HepG2 (cell line): ENCODE results near the gene SMCO4. TPM values are rescaled to one million over a fixed set of nuclear protein-coding genes. Genes with fewer than 3 reads are reported as not detected.

Source experiments
- ATAC-seq: fragments of 200-7000 bp; cut with Tn5 transposase; 3 replicates; pipeline ENCODE4 v1.9.1; 2020; ENCODE audit warnings: mild to moderate bottlenecking, moderate library complexity
- BruUV-seq: library from RNA; stranded (reverse); fragments of 400-500 nt; replicated peaks from 2 replicates; lab custom pipeline; 2021; lab: Mats Ljungman, UMichigan
- CTCF ChIA-PET: fragments of 300-600 bp; formaldehyde crosslinking; extraction: SDS; loops from one replicate; lab custom pipeline; 2021; ENCODE audit warnings: low total read pairs, inconsistent platforms, low intra/inter-chr PET ratio; lab: Yijun Ruan, JAX
- POLR2A ChIA-PET: fragments of 350-600 bp; sonication (Branson Sonifier 250); formaldehyde crosslinking; loops from one replicate; lab custom pipeline; 2020; ENCODE audit warnings: antibody characterized with exemption, inconsistent platforms; lab: Yijun Ruan, JAX
- DNase-seq: peaks from one replicate; pipeline ENCODE4 v3.0.0-alpha.2; 2015; ENCODE audit warnings: low spot score
- FAIRE-seq: peaks from 3 replicates; lab custom pipeline; 2011; peaks lifted over from hg19 to GRCh38; lab: Jason Lieb, UNC
- H2AFZ ChIP-seq: one replicate; pipeline ENCODE4 v1.6.1; 2011; ENCODE audit warnings: low read length, inconsistent platforms
- H3K27ac ChIP-seq: fragments of 300-600 bp; 3 replicates; pipeline ENCODE4 v1.8.0; 2011; ENCODE audit warnings: mixed run types, mild to moderate bottlenecking, mixed read lengths, low read length, inconsistent platforms; ENCODE audit not compliant: insufficient read depth; ENCODE audit errors: extremely low read length
- H3K27me3 ChIP-seq, 2 experiments: fragments of 200-600 bp in 1 of 2; 2 replicates in 1 of 2; 3 replicates in 1 of 2; pipeline versions ENCODE4 v1.6.0 to v1.8.0; 2011; ENCODE audit warnings: low read length in 2 of 2, mild to moderate bottlenecking in 2 of 2, moderate library complexity in 2 of 2, inconsistent platforms in 1 of 2; ENCODE audit not compliant: insufficient read depth in 2 of 2, control insufficient read depth in 1 of 2
- H3K36me3 ChIP-seq, 2 experiments: fragments of 200-600 bp in 1 of 2; replicated peaks in 1 of 2; 2 replicates in 1 of 2; 3 replicates in 1 of 2; pipeline versions ENCODE4 v1.5.1 to v1.8.0; 2011; ENCODE audit warnings: low read length in 2 of 2, inconsistent platforms in 1 of 2; ENCODE audit not compliant: insufficient read depth in 2 of 2, control insufficient read depth in 1 of 2
- H3K4me1 ChIP-seq: 2 replicates; pipeline ENCODE4 v1.5.1; 2012; ENCODE audit warnings: low read length, inconsistent platforms; ENCODE audit not compliant: insufficient read depth
- H3K4me2 ChIP-seq: 2 replicates; pipeline ENCODE4 v1.6.0; 2011; ENCODE audit warnings: low read depth, low read length, inconsistent platforms
- H3K4me3 ChIP-seq, 3 experiments: fragments of 200-600 bp in 1 of 3; sonication (generic), shearing (Covaris generic) in 1 of 3; replicated peaks in 1 of 3; 2 replicates each; pipeline ENCODE4 v1.5.1; 2011 to 2016; ENCODE audit warnings: low read length in 3 of 3, inconsistent platforms in 2 of 3, low read depth in 2 of 3, mild to moderate bottlenecking in 2 of 3, control low read depth in 1 of 3, mixed read lengths in 1 of 3; ENCODE audit not compliant: insufficient read depth in 1 of 3
- H3K79me2 ChIP-seq: one replicate; pipeline ENCODE4 v1.6.1; 2011; ENCODE audit warnings: low read length, inconsistent platforms; ENCODE audit not compliant: insufficient read depth
- H3K9ac ChIP-seq: 2 replicates; pipeline ENCODE4 v1.6.0; 2011; ENCODE audit warnings: mild to moderate bottlenecking, low read depth, low read length, inconsistent platforms; ENCODE audit not compliant: insufficient read depth
- H3K9me3 ChIP-seq: 2 replicates; pipeline ENCODE4 v1.5.1; 2012; ENCODE audit warnings: mild to moderate bottlenecking, low read length
- H4K20me1 ChIP-seq: 2 replicates; pipeline ENCODE4 v1.6.0; 2011; ENCODE audit warnings: inconsistent platforms, mild to moderate bottlenecking, low read length, moderate library complexity; ENCODE audit not compliant: insufficient read depth
- ATF7-NPFF ChIP-seq: sonication (generic); formaldehyde crosslinking; IDR thresholded peaks from 2 replicates; pipeline ENCODE4 v1.8.1; 2023; ENCODE audit warnings: mild to moderate bottlenecking, low read depth, missing genetic modification reagents, moderate library complexity
- BCL6 ChIP-seq: IDR thresholded peaks from 2 replicates; pipeline ENCODE4 v1.6.1; 2016; ENCODE audit warnings: missing genetic modification reagents, missing compliant biosample characterization
- MEF2D ChIP-seq: sonication (generic); formaldehyde crosslinking; IDR thresholded peaks from 2 replicates; pipeline ENCODE4 v1.5.1; 2020; ENCODE audit warnings: mild to moderate bottlenecking, missing genetic modification reagents
- RXRB ChIP-seq: IDR thresholded peaks from 2 replicates; pipeline ENCODE4 v1.6.1; 2016; ENCODE audit warnings: borderline replicate concordance, missing genetic modification reagents, missing compliant biosample characterization
- SIX4 ChIP-seq: sonication (generic); formaldehyde crosslinking; IDR thresholded peaks from 2 replicates; pipeline ENCODE4 v1.4.0; 2020; ENCODE audit warnings: missing genetic modification reagents
- SKI ChIP-seq: fragments of 450-650 bp; IDR thresholded peaks from one replicate; pipeline ENCODE4 v1.6.1; 2018; ENCODE audit warnings: mild to moderate bottlenecking; ENCODE audit not compliant: partially characterized antibody
- SKIL ChIP-seq: sonication (generic); formaldehyde crosslinking; IDR thresholded peaks from 2 replicates; pipeline ENCODE4 v1.8.0; 2022; ENCODE audit warnings: missing genetic modification reagents, mild to moderate bottlenecking, moderate library complexity, borderline replicate concordance
- TBL1XR1 ChIP-seq: fragments of 150-350 bp; IDR thresholded peaks from 2 replicates; pipeline ENCODE4 v1.6.1; 2014; ENCODE audit warnings: borderline replicate concordance, low read length; ENCODE audit not compliant: partially characterized antibody
- TBX2 ChIP-seq: sonication (generic); formaldehyde crosslinking; IDR thresholded peaks from 2 replicates; pipeline ENCODE4 v1.5.0; 2020; ENCODE audit warnings: missing genetic modification reagents, mild to moderate bottlenecking, borderline replicate concordance
- ZBTB34 ChIP-seq: sonication (generic); formaldehyde crosslinking; IDR thresholded peaks from 2 replicates; pipeline ENCODE4 v1.8.0; 2022; ENCODE audit warnings: mild to moderate bottlenecking, missing genetic modification reagents
- ZNF10 ChIP-seq: sonication (generic); formaldehyde crosslinking; IDR thresholded peaks from 2 replicates; pipeline ENCODE4 v1.4.0; 2020; ENCODE audit warnings: mild to moderate bottlenecking, low read depth, missing genetic modification reagents, borderline replicate concordance
- ZNF207 ChIP-seq: fragments of 450-650 bp; IDR thresholded peaks from 2 replicates; pipeline ENCODE4 v1.6.1; 2016; ENCODE audit warnings: antibody characterized with exemption, borderline replicate concordance
- ZNF251 ChIP-seq: sonication (generic); formaldehyde crosslinking; IDR thresholded peaks from 2 replicates; pipeline ENCODE4 v1.9.0; 2021; ENCODE audit warnings: mild to moderate bottlenecking, missing genetic modification reagents
- ZNF329 ChIP-seq: sonication (generic); formaldehyde crosslinking; IDR thresholded peaks from 2 replicates; pipeline ENCODE4 v1.9.0; 2021; ENCODE audit warnings: low read depth, mild to moderate bottlenecking, missing genetic modification reagents
- ZNF605 ChIP-seq: sonication (generic); formaldehyde crosslinking; IDR thresholded peaks from 2 replicates; pipeline ENCODE4 v1.8.0; 2022; ENCODE audit warnings: mild to moderate bottlenecking, missing genetic modification reagents
- WGBS: methylation state at CpG from one replicate; pipeline ENCODE4 v1.1.6; 2017; ENCODE audit warnings: low lambda C conversion rate; 5-methylcytosine and 5-hydroxymethylcytosine counted together
- in situ Hi-C: cut with HindIII; loops from 2 replicates; pipeline ENCODE4 v1.10.0; 2017; ENCODE audit warnings: low pct_unique_long_range_greater_than_20kb; ENCODE audit not compliant: extremely low pct_ligation_motif_present
- intact Hi-C: fragments of 100-400 bp; cut with micrococcal nuclease; formaldehyde crosslinking; loops from one replicate; pipeline ENCODE4 v1.10.0; 2022; ENCODE audit not compliant: unreplicated experiment
- polyA plus RNA-seq, 8 experiments: library from polyadenylated mRNA; depleted of rRNA in 3 of 8; stranded (reverse) in 7 of 8; unstranded in 1 of 8; fragments of >200 nt; fragmentation: Illumina TruSeq in 4 of 8; extraction: Trizol in 4 of 8; gene quantifications; 2 replicates each; pipeline versions ENCODE4 v1.2.1 to v1.2.3, GENCODE V29; 2011 to 2016; ENCODE audit warnings: low read depth in 4 of 8, missing spikeins in 1 of 8, mixed read lengths in 1 of 8; ENCODE audit not compliant: insufficient read depth in 1 of 8
- total RNA-seq, 5 experiments: library from RNA; depleted of rRNA; stranded (reverse); fragments of >200 nt; fragmentation: Illumina TruSeq; extraction: Trizol; gene quantifications; 2 replicates each; pipeline ENCODE4 v1.2.3, GENCODE V29; 2016; ENCODE audit warnings: low read depth in 1 of 5

SMCO4 gene
- total and polyA plus RNA-seq, 2 of the 13 experiments (the other 11 are each of a cell fraction or from before 2014, with no cell fraction given) = 10.6 to 28.5 TPM

- WGBS = 92% methylated on average over 3 of the region's 4 CpGs
- H4K20me1 ChIP-seq = no peaks in the 10 kb centered on the region
Observed at GRCh38 chr11:93528252-93528651, 14.9 kb downstream of the SMCO4 start.

DNA sequence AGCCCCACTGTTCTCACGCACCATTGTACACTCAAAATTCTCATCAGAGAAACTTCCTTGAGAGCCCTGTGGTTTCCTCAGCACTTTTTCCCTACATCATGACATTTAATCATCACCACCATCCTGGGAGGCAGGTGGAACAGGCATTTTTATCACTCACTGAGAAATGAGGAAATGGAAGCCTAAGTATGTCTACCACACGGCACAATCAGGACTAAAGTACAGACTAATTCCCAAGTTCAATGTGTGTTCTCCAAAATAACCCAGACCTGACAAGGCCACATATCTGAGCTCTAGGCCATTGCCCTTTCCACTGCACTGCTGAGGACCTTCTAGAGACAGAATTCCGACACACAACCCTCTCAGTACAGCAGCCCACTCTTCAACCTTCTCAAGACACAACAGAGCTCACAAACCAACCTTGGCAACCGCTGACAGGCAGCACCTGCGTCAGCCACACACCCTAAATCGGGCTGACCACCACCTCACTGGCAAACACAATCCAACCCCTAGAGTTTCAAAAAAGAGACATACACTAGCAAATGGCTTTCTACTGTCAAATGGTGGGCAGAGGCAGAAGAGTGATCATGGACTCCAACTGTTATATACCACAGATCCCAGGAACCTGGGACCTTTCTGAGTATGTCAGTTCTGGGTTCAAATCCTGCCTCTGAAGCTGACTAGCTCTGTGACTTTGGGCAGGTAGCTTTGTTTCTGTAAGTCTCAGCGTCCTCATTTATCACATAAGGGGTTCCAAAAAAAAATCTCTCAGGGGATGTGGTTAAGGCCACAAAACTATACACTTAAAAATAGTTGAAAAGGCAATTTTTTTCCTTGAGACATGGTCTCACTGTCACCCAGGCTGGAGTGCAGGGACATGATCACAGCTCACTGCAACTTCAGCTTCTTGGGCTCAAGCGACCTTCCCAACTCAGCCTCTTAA is 16.3 kb downstream of the SMCO4 start:
- H3K79me2 ChIP-seq = peaks cover 7% of the 10 kb centered on the region
- FAIRE-seq (peak; percentile 59), ATAC-seq (peak; percentile 15), DNase-seq (peak; percentile 32)
- in situ Hi-C loops (loop anchor here (5.0 kb wide), 1 partner anchor 35 kb away; no protein-coding TSS in a partner anchor), intact Hi-C loops (no loop called here)
- 62% methylated on average over 8 of the region's 8 CpGs for WGBS
- no peak overlapping the region for H2AFZ ChIP-seq
- H3K4me2 ChIP-seq = peak overlapping the region; percentile 2
- no peaks in the 10 kb centered on the region for H3K27me3 ChIP-seq
- peaks cover 84% of the 10 kb centered on the region for H3K4me1 ChIP-seq
- no peak overlapping the region for H3K9ac ChIP-seq
- no peaks in the 10 kb centered on the region for H4K20me1 ChIP-seq
- no TSS peak for BruUV-seq
- no peaks in the 10 kb centered on the region for H3K36me3 ChIP-seq
- no peak overlapping the region; a peak in 1 of 6 replicates for H3K4me3 ChIP-seq
- ChIA-PET POLR2A (interaction anchor here (0.9 kb wide), 1 partner anchor 11 kb away, joined by 3 read pairs; no protein-coding TSS in a partner anchor), CTCF (no interaction called here)
- H3K27ac ChIP-seq = no peak overlapping the region
- H3K9me3 ChIP-seq = no peaks in the 10 kb centered on the region
- TF ChIP-seq BCL6 (CRISPR knock-in tag) (peak; percentile 83), RXRB (CRISPR knock-in tag) (peak; percentile 56; the same call in 1 of the 2 replicates), SKI (peak; percentile 88), ATF7-NPFF (no peak), SKIL (CRISPR knock-in tag) (peak; percentile 58; the same call in 1 of the 2 replicates), MEF2D (CRISPR knock-in tag) (peak; percentile 55; the same call in 1 of the 2 replicates), ZNF329 (CRISPR knock-in tag) (no peak), ZBTB34 (0 out of 2 replicates have a peak, but pooled peaks have one; percentile 54), SIX4 (no peak), ZNF605 (no peak), TBL1XR1 (peak; percentile 73)

More at GRCh38 chr11:93528252-93528651, 14.9 kb downstream of the SMCO4 start:
- POLR2A ChIA-PET = interaction anchor here (1.0 kb wide), 1 partner anchor 35 kb away, joined by 3 read pairs; no protein-coding TSS in a partner anchor
- peaks cover 79% of the 10 kb centered on the region for H3K4me1 ChIP-seq
- ATAC-seq (no peak), DNase-seq (no peak), FAIRE-seq (no peak)
- H3K4me2 ChIP-seq = no peak overlapping the region
- no peaks in the 10 kb centered on the region for H3K27me3 ChIP-seq
- in situ Hi-C loops = loop anchor here (5.0 kb wide), 1 partner anchor 36 kb away; no protein-coding TSS in a partner anchor
- no peak overlapping the region for H3K4me3 ChIP-seq
- no peak overlapping the region for H3K9ac ChIP-seq
- BruUV-seq = no TSS peak
- no peak overlapping the region for H3K27ac ChIP-seq
- intact Hi-C loops = no loop called here
- H2AFZ ChIP-seq = no peak overlapping the region
- CTCF ChIA-PET = no interaction called here
- no peaks in the 10 kb centered on the region for H3K36me3 ChIP-seq
- no peaks in the 10 kb centered on the region for H3K9me3 ChIP-seq
- TF ChIP-seq ZNF251 (CRISPR knock-in tag) (no peak), ZNF207 (no peak), TBX2 (CRISPR knock-in tag) (no peak), ZNF10 (CRISPR knock-in tag) (no peak)
- H3K79me2 ChIP-seq = peaks cover 7% of the 10 kb centered on the region
